Neural progenitor cell (in vitro differentiated cells): ENCODE results near the gene TVP23A. TPM values are rescaled to one million over a fixed set of nuclear protein-coding genes. Genes with fewer than 3 reads are reported as not detected.

Source experiments
- DNase-seq: peaks from one replicate; pipeline ENCODE4 v3.0.0-alpha.2; 2016; ENCODE audit warnings: low spot score
- H2AFZ ChIP-seq: fragments of 200-600 bp; sonication (generic); replicated peaks from 2 replicates; pipeline ENCODE4 v1.6.1; 2016; ENCODE audit warnings: antibody characterized with exemption
- H3F3A ChIP-seq: fragments of 200-600 bp; sonication (generic); 2 replicates; pipeline ENCODE4 v1.6.1; 2016; ENCODE audit warnings: antibody characterized with exemption, low read depth
- H3K27ac ChIP-seq: fragments of 200-600 bp; sonication (generic); 2 replicates; pipeline ENCODE4 v1.5.1; 2016; ENCODE audit warnings: mild to moderate bottlenecking
- H3K27me3 ChIP-seq: fragments of 200-600 bp; sonication (generic); 2 replicates; pipeline ENCODE4 v1.6.1; 2016; ENCODE audit warnings: mild to moderate bottlenecking, moderate library complexity
- H3K36me3 ChIP-seq: fragments of 200-600 bp; sonication (generic); 2 replicates; pipeline ENCODE4 v1.5.1; 2016
- H3K4me1 ChIP-seq: fragments of 200-600 bp; sonication (generic); 2 replicates; pipeline ENCODE4 v1.6.1; 2016; ENCODE audit warnings: mixed run types
- H3K4me2 ChIP-seq: fragments of 200-600 bp; sonication (generic); 2 replicates; pipeline ENCODE4 v1.6.1; 2016
- H3K4me3 ChIP-seq: fragments of 200-600 bp; sonication (generic); 2 replicates; pipeline ENCODE4 v1.5.1; 2016
- H3K79me2 ChIP-seq: fragments of 200-600 bp; sonication (generic); 2 replicates; pipeline ENCODE4 v1.6.1; 2016; ENCODE audit warnings: low read depth
- H3K9ac ChIP-seq: fragments of 200-600 bp; sonication (generic); 2 replicates; pipeline ENCODE4 v1.6.1; 2016
- H3K9me3 ChIP-seq: fragments of 200-600 bp; sonication (generic); 2 replicates; pipeline ENCODE4 v1.5.1; 2016; ENCODE audit warnings: low read depth
- H4K20me1 ChIP-seq: fragments of 200-600 bp; sonication (generic); 2 replicates; pipeline ENCODE4 v1.6.1; 2016; ENCODE audit warnings: low read depth
- H3K27ac Mint-ChIP-seq: 3 replicates; pipeline ENCODE4 v1.8.0; 2021; ENCODE audit warnings: mixed read lengths
- H3K27me3 Mint-ChIP-seq: 2 replicates; pipeline ENCODE4 v1.8.0; 2022; ENCODE audit warnings: low read depth, mild to moderate bottlenecking, inconsistent platforms, moderate library complexity, mixed read lengths; ENCODE audit not compliant: insufficient read depth
- H3K36me3 Mint-ChIP-seq: 3 replicates; pipeline ENCODE4 v1.8.0; 2021; ENCODE audit warnings: mixed read lengths
- H3K4me1 Mint-ChIP-seq: 3 replicates; pipeline ENCODE4 v1.8.0; 2021; ENCODE audit warnings: mixed read lengths
- H3K4me3 Mint-ChIP-seq: 3 replicates; pipeline ENCODE4 v1.8.0; 2021; ENCODE audit warnings: mild to moderate bottlenecking, moderate library complexity, mixed read lengths
- H3K9me3 Mint-ChIP-seq: 3 replicates; pipeline ENCODE4 v1.8.0; 2020; ENCODE audit warnings: mixed read lengths
- EZH2 ChIP-seq: fragments of 200-600 bp; sonication (generic); IDR thresholded peaks from 2 replicates; pipeline ENCODE4 v1.6.1; 2017; ENCODE audit warnings: antibody characterized with exemption, mild to moderate bottlenecking, moderate library complexity
- EZH2phosphoT487 ChIP-seq: fragments of 200-600 bp; sonication (generic); IDR thresholded peaks from 2 replicates; pipeline ENCODE4 v1.6.1; 2017; ENCODE audit warnings: antibody characterized with exemption
- total RNA-seq: library from RNA; depleted of rRNA; stranded (reverse); fragments of >200 nt; gene quantifications from 2 replicates; pipeline ENCODE4 v1.2.3, GENCODE V29; 2015; ENCODE audit warnings: low replicate concordance
- TF ChIP-seq, protein P1 (sequence below): fragments of 200-600 bp; sonication (generic); IDR thresholded peaks from 2 replicates; pipeline ENCODE4 v1.5.1; 2017; ENCODE audit warnings: antibody characterized with exemption, mild to moderate bottlenecking

TVP23A gene
- total RNA-seq, 1 donor from 2014 or later: 3.5 TPM

DNA sequence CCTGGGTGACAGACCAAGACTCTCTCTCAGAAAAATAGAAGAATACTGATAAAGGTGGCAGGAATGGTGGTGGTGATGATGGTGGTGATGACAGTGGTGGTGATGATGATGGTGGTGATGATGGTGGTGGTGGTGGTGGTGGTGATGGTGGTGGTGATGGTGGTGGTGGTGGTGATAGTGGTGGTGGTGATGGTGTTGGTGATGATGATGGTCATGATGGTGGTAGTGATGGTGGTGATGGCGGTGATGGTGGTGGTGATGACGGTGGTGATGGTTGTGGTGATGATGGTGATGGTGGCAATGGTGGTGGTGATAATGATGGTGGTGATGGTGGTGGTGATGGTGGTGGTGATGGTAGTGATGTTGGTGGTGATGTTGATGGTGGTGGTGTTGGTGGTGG, 40.4 kb upstream of the TVP23A start:
- no peak overlapping the region for H3K4me3 ChIP-seq
- peaks cover 6% of the 10 kb centered on the region for H3K27me3 ChIP-seq
- no peak overlapping the region for H2AFZ ChIP-seq
- Mint-ChIP-seq H3K9me3 (peaks cover 8% of the 10 kb centered on the region), H3K4me1 (no peaks in the 10 kb centered on the region), H3K4me3 (peak overlapping the region; percentile 41), H3K27me3 (peaks cover 12% of the 10 kb centered on the region), H3K27ac (no peak overlapping the region), H3K36me3 (no peaks in the 10 kb centered on the region)
- H3K27ac ChIP-seq: no peak overlapping the region
- no peaks in the 10 kb centered on the region for H3K79me2 ChIP-seq
- DNase-seq: no peak
- no peaks in the 10 kb centered on the region for H4K20me1 ChIP-seq
- no peaks in the 10 kb centered on the region for H3K9me3 ChIP-seq
- no peaks in the 10 kb centered on the region for H3F3A ChIP-seq
- H3K4me2 ChIP-seq: no peak overlapping the region
- H3K9ac ChIP-seq: no peak overlapping the region
- no peaks in the 10 kb centered on the region for H3K4me1 ChIP-seq
- TF ChIP-seq EZH2 (no peak), EZH2phosphoT487 (no peak)
- TF ChIP-seq, protein P1, sequence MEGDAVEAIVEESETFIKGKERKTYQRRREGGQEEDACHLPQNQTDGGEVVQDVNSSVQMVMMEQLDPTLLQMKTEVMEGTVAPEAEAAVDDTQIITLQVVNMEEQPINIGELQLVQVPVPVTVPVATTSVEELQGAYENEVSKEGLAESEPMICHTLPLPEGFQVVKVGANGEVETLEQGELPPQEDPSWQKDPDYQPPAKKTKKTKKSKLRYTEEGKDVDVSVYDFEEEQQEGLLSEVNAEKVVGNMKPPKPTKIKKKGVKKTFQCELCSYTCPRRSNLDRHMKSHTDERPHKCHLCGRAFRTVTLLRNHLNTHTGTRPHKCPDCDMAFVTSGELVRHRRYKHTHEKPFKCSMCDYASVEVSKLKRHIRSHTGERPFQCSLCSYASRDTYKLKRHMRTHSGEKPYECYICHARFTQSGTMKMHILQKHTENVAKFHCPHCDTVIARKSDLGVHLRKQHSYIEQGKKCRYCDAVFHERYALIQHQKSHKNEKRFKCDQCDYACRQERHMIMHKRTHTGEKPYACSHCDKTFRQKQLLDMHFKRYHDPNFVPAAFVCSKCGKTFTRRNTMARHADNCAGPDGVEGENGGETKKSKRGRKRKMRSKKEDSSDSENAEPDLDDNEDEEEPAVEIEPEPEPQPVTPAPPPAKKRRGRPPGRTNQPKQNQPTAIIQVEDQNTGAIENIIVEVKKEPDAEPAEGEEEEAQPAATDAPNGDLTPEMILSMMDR: no peak
- no peaks in the 10 kb centered on the region for H3K36me3 ChIP-seq

DNA sequence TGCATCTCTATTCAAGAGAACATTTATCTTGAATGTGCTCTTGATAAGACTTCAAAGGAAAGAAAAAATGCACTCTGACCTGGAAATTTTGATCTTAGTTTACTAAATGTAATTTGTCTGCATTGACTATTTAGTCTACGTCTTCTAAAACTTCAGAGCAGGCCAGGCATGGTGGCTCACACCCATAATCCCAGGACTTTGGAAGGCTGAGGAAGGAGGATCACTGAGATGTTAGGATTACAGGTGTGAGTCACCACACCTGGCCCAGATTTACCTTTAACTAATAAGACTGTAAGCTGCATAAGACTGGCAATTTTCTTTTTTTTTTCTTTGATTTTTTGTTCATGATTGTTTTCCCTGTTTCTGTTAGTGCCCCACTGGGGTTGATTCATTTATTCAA, 39.6 kb upstream of the TVP23A start:
- H3K4me1 Mint-ChIP-seq: no peaks in the 10 kb centered on the region
- H3K4me3 Mint-ChIP-seq: no peak overlapping the region
- Histone ChIP-seq H3K4me2 (no peak overlapping the region), H4K20me1 (no peaks in the 10 kb centered on the region), H3K27me3 (peaks cover 6% of the 10 kb centered on the region), H3F3A (no peaks in the 10 kb centered on the region), H2AFZ (no peak overlapping the region), H3K9me3 (no peaks in the 10 kb centered on the region), H3K4me3 (no peak overlapping the region), H3K36me3 (no peaks in the 10 kb centered on the region), H3K9ac (no peak overlapping the region), H3K4me1 (no peaks in the 10 kb centered on the region), H3K79me2 (no peaks in the 10 kb centered on the region), H3K27ac (no peak overlapping the region)
- no peak overlapping the region for H3K27ac Mint-ChIP-seq
- TF ChIP-seq EZH2 (no peak), EZH2phosphoT487 (no peak)
- TF ChIP-seq, protein P1: no peak
- H3K27me3 Mint-ChIP-seq: peaks cover 12% of the 10 kb centered on the region
- peaks cover 8% of the 10 kb centered on the region for H3K9me3 Mint-ChIP-seq
- no peak for DNase-seq
- H3K36me3 Mint-ChIP-seq: no peaks in the 10 kb centered on the region

DNA sequence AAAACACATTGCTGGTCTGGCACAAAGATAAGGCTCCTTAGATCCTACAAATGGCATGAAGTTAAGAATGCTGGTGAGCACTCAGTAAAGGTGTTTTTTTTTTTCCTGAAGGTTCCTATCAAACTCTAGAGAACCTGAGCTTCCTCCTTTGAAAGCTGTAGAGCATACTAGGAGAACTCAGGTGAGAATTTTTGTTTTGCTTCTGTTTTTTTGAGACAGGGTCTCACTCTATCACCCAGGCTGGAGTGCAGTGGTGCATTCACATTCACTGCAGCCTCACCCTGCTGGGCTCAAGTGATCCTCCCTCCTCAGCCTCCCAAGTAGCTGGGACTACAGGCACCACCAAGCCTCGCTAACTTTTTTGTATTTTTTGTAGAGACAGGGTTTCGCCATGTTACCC, 37.4 kb upstream of the TVP23A start:
- no peak overlapping the region for H3K4me2 ChIP-seq
- H3K4me3 ChIP-seq: no peak overlapping the region
- H3K9ac ChIP-seq: no peak overlapping the region
- H3K27ac ChIP-seq: no peak overlapping the region
- H3K36me3 ChIP-seq: no peaks in the 10 kb centered on the region
- peaks cover 8% of the 10 kb centered on the region for H3K9me3 Mint-ChIP-seq
- H3K27me3 ChIP-seq: no peaks in the 10 kb centered on the region
- H2AFZ ChIP-seq: no peak overlapping the region
- H3K4me3 Mint-ChIP-seq: no peak overlapping the region
- no peaks in the 10 kb centered on the region for H4K20me1 ChIP-seq
- H3K36me3 Mint-ChIP-seq: no peaks in the 10 kb centered on the region
- no peaks in the 10 kb centered on the region for H3K4me1 ChIP-seq
- H3K9me3 ChIP-seq: no peaks in the 10 kb centered on the region
- no peaks in the 10 kb centered on the region for H3K79me2 ChIP-seq
- H3F3A ChIP-seq: no peaks in the 10 kb centered on the region
- no peak for DNase-seq
- no peak overlapping the region for H3K27ac Mint-ChIP-seq
- no peak for TF ChIP-seq EZH2phosphoT487
- no peak for TF ChIP-seq EZH2
- TF ChIP-seq, protein P1: no peak
- H3K27me3 Mint-ChIP-seq: peaks cover 12% of the 10 kb centered on the region
- no peaks in the 10 kb centered on the region for H3K4me1 Mint-ChIP-seq

DNA sequence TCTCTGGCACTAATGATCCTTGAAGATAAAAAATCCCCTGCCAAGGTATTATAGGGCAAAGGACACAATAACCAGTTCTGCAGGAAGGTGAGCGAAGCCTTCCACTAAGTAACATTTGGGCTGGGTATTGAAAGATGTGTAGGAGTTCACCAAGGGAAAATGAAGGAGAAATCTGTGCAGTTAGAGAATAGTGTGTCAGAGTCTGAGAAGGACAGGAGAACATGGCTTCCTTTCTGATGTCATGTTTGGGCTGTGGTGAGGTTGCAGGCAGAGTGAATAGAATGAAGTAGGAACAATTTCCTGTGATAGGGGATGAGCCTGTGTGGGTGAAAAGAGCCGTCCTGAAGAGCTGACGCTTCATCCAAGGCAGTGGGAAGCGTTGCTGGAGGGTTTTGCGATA, 34.4 kb upstream of the TVP23A start:
- no peak for DNase-seq
- H3K27me3 ChIP-seq: no peaks in the 10 kb centered on the region
- H3K9me3 Mint-ChIP-seq: no peaks in the 10 kb centered on the region
- no peak for TF ChIP-seq EZH2phosphoT487
- no peak for TF ChIP-seq EZH2
- TF ChIP-seq, protein P1: no peak
- H3K27ac Mint-ChIP-seq: no peak overlapping the region
- H3K4me1 ChIP-seq: no peaks in the 10 kb centered on the region
- no peak overlapping the region for H3K4me3 Mint-ChIP-seq
- H4K20me1 ChIP-seq: no peaks in the 10 kb centered on the region
- no peaks in the 10 kb centered on the region for H3K36me3 ChIP-seq
- no peaks in the 10 kb centered on the region for H3K36me3 Mint-ChIP-seq
- peaks cover 3% of the 10 kb centered on the region for H3K27me3 Mint-ChIP-seq
- no peaks in the 10 kb centered on the region for H3K9me3 ChIP-seq
- H3K4me3 ChIP-seq: no peak overlapping the region
- no peak overlapping the region for H3K27ac ChIP-seq
- no peaks in the 10 kb centered on the region for H3K79me2 ChIP-seq
- H2AFZ ChIP-seq: no peak overlapping the region
- H3K4me1 Mint-ChIP-seq: no peaks in the 10 kb centered on the region
- no peak overlapping the region for H3K4me2 ChIP-seq
- H3F3A ChIP-seq: no peaks in the 10 kb centered on the region
- H3K9ac ChIP-seq: no peak overlapping the region
